Brain microvascular endothelial cell (primary cell): ENCODE results near the gene AUNIP.

Source experiments
- DNase-seq: peaks from one replicate; pipeline ENCODE4 v3.0.0-alpha.2; 2020
- H3K27ac ChIP-seq: fragments of 250-450 bp; sonication (Bioruptor Pico); 2 replicates; pipeline ENCODE4 v1.5.1; 2020; ENCODE audit warnings: mild to moderate bottlenecking, moderate library complexity
- H3K27me3 ChIP-seq: fragments of 250-450 bp; sonication (Bioruptor Pico); replicated peaks from 2 replicates; pipeline ENCODE4 v1.5.1; 2020; ENCODE audit warnings: mild to moderate bottlenecking
- H3K36me3 ChIP-seq: fragments of 250-450 bp; sonication (Bioruptor Pico); replicated peaks from 2 replicates; pipeline ENCODE4 v1.5.1; 2020; ENCODE audit warnings: mild to moderate bottlenecking
- H3K4me3 ChIP-seq: 2 replicates; pipeline ENCODE4 v1.5.1; 2011; ENCODE audit warnings: low read depth, mild to moderate bottlenecking, control low read depth, low read length, moderate library complexity
- in situ Hi-C: cut with HindIII; loops from 2 replicates; pipeline ENCODE4 v1.10.0; 2017; ENCODE audit warnings: low sequenced_read_pairs, low pct_ligation_motif_present
- TF ChIP-seq, protein P1 (sequence below): IDR thresholded peaks from 2 replicates; pipeline ENCODE4 v1.5.1; 2011; ENCODE audit warnings: low read depth, mild to moderate bottlenecking, moderate library complexity, low read length, control low read depth, inconsistent platforms; ENCODE audit errors: missing control alignments

AUNIP gene

DNA sequence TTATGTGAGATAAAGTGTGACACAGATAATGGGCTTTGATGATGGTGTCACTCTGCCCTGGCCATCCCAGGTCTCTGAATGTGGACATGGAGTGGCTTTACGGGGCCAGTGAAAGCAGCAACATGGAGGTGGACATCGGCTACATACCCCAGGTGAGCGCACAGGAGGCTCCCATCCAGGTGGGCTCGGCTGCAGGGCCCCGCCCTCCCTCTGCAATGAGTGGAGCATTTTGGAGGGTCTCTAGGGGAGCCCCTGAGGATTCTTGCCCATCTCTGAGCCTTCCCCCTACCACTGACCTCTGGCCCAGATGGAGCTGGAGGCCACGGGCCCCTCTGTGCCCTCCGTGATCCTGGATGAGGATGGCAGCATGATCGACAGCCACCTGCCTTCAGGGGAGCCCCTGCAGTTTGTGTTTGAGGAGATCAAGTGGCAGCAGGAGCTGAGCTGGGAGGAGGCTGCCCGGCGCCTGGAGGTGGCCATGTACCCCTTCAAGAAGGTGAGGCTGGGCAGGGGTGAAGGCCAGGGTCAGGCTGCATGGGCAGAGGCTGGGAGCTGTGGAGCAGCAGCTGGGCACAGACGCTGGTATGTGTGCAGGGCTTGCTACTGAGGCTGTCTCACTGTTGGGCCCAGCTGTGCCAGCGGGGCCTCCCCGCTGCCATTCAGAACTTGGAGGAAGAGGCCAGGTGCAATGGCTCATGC lies 47.7 kb downstream of the AUNIP start:
- Histone ChIP-seq H3K36me3 (peaks cover 16% of the 10 kb centered on the region), H3K4me3 (no peak overlapping the region), H3K27ac (no peak overlapping the region), H3K27me3 (no peaks in the 10 kb centered on the region)
- in situ Hi-C loops = no loop called here
- TF ChIP-seq, protein P1, sequence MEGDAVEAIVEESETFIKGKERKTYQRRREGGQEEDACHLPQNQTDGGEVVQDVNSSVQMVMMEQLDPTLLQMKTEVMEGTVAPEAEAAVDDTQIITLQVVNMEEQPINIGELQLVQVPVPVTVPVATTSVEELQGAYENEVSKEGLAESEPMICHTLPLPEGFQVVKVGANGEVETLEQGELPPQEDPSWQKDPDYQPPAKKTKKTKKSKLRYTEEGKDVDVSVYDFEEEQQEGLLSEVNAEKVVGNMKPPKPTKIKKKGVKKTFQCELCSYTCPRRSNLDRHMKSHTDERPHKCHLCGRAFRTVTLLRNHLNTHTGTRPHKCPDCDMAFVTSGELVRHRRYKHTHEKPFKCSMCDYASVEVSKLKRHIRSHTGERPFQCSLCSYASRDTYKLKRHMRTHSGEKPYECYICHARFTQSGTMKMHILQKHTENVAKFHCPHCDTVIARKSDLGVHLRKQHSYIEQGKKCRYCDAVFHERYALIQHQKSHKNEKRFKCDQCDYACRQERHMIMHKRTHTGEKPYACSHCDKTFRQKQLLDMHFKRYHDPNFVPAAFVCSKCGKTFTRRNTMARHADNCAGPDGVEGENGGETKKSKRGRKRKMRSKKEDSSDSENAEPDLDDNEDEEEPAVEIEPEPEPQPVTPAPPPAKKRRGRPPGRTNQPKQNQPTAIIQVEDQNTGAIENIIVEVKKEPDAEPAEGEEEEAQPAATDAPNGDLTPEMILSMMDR = no peak
- DNase-seq = no peak

DNA sequence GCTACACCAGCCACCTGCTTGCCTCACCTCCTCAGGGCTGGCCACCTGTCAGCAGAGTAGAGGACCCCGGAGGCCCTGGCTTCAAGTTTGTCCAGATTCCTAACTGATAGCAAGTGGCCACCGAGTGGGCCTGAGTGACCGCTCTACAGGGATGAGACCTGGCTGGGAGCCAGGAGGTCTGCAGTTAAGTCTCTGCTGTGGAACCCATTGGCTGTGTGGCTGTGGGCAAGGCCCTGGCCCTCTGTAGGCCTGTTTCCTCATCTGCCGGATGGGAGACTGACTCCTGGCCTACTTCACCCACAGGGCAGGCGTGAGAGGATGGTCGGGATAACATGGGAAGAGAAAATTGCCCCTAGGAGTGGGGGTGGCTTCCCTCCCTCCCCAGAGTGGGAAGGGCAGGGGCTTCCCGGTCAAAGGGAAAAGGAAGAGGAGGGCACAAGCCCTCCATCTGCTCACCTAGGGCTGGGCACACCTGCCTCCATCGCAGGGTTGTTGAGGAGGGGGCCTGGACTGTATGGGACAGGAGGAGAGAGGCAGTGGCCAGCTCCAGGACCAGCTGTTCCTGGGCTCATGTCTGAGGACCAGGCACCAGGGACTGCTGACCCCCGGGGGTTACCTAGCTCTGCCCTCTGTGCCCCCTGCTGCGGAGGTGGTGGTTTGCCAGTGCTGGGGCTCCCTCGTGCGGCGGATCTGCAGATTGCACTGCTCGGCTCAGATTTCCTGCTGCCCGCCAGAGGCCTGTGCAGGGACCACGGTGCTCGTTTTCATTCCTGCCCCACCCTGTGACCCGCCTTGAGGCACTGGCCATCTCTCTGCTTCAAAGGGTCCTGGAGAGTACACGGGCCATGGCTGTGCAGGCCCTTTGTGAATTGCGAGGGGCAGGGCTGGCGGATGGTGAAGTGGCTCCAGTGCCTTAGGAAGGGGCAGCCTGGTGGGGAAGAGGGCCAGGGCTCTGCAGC lies 48.6 kb downstream of the AUNIP start:
- H3K27me3 ChIP-seq = no peaks in the 10 kb centered on the region
- DNase-seq = peak; percentile 47
- in situ Hi-C loops = no loop called here
- H3K36me3 ChIP-seq = peaks cover 16% of the 10 kb centered on the region
- H3K27ac ChIP-seq = no peak overlapping the region
- TF ChIP-seq, protein P1 = peak; percentile 95
- H3K4me3 ChIP-seq = no peak overlapping the region

DNA sequence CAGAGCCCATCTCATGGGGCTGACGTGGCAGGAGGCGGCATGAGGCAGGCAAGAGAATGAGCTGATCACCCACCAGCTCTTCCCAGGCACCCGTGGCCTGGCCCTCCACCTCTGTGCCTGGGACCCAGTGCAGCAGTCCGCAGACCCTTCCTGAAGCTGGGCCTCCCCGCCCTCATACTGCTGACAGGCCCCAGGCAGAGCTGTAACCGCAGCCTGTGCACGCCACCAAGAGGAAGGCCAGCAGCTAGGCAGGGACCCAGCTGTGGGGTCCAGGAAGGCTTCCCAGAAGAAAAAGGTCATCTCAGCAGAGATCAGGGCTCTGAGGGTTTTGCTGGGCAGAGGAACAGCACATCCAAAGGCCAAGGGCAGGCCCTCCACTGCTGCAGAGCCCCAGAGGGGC lies 49.3 kb downstream of the AUNIP start:
- Histone ChIP-seq H3K27me3 (no peaks in the 10 kb centered on the region), H3K4me3 (no peak overlapping the region), H3K27ac (no peak overlapping the region), H3K36me3 (peaks cover 19% of the 10 kb centered on the region)
- DNase-seq = no peak
- in situ Hi-C loops = no loop called here
- TF ChIP-seq, protein P1 = no peak

DNA sequence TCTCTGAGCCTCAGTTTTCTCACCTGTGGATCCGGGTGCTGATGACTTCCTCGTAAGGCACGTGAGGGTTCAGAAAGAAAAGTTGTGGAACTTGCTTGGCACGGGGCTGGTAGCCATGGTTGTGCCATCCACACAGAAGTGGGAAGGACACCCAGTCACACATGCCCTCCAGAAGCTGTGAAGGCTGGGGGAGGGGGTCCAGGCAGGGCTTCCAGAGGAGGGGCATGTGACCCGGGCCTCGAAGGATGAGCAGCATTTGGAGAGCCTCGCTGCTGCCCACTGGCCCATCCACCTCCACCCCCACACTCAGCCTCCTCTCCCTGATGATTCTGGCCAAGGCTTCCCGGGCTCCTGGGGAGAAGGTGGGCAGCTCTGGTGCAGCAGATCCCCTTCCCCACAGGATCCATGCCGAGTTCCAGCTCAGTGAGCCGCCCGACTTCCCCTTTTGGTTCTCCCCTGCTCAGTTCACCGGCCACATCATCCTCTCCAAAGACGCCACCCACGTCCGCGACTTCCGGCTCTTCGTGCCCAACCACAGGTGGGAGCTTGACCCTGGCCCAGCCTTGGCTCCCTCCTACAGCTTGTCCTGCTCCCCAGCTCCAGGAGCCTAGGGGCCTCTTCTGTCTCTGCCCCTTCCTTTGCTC lies 49.9 kb downstream of the AUNIP start:
- in situ Hi-C loops = no loop called here

DNA sequence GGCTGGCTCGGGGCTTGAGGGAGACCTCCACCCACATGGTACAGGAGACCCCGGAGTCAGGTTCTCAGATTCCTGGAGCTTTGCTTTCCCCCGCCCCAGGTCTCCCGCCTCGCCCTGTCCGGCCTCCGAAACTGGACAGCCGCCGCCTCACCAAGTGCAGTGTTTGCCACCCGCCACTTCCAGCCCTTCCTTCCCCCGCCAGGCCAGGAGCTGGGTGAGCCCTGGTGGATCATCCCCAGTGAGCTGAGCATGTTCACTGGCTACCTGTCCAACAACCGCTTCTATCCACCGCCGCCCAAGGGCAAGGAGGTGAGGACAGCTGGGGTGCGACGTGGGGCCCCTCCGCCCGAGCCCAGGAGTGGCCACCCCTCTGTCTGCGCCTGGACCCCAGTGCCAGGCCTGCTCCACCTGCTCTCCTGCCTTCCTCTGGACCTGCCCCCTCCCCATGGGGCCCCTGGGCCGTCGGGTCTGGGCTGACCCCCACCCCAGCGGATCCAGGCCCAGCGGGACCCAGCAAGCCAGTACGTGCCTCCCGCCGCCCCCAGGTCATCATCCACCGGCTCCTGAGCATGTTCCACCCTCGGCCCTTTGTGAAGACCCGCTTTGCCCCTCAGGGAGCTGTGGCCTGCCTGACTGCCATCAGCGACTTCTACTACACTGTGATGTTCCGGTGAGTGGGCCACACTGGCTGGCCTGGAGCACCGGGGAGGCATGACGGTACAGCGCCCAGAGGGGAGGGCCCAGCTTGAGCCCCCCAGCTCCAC lies 50.6 kb downstream of the AUNIP start:
- no peak overlapping the region for H3K27ac ChIP-seq
- peaks cover 19% of the 10 kb centered on the region for H3K36me3 ChIP-seq

More for the DNA sequence above, 49.9 kb downstream of the AUNIP start:
- Histone ChIP-seq H3K27me3 (no peaks in the 10 kb centered on the region), H3K4me3 (no peak overlapping the region), H3K27ac (no peak overlapping the region), H3K36me3 (peaks cover 19% of the 10 kb centered on the region)
- TF ChIP-seq, protein P1 = no peak
- no peak for DNase-seq

More for the DNA sequence above, 50.6 kb downstream of the AUNIP start:
- Histone ChIP-seq H3K27me3 (no peaks in the 10 kb centered on the region), H3K4me3 (no peak overlapping the region)
- no peak for DNase-seq
- in situ Hi-C loops = no loop called here
- TF ChIP-seq, protein P1 = no peak
